Stimulated activated CD4-positive, alpha-beta T cell treated with anti-CD3 and anti-CD28 coated beads, Interleukin-2, amount 100 ng/mL, for 48 hours (primary cell): ENCODE data around the gene TOM1L1.

Experiments
- DNase-seq, 2 donors: peaks; one replicate each; pipeline ENCODE4 v3.0.0-alpha.2; 2020

The TOM1L1 gene

GRCh38 chr17:54899201-54899600, 1.5 kb upstream of the TOM1L1 start:
- DNase-seq = no peak

- no peak for DNase-seq
These were observed 763 bp upstream of the TOM1L1 start for GRCh38 chr17:54899721-54900456.

GRCh38 chr17:54901230-54901822, 674 bp downstream of the TOM1L1 start:
- no peak for DNase-seq

GRCh38 chr17:54902017-54902416, 1.4 kb downstream of the TOM1L1 start:
- no peak for DNase-seq

GRCh38 chr17:54902611-54903010, 2.0 kb downstream of the TOM1L1 start:
- no peak for DNase-seq

- no peak for DNase-seq
These were observed 2.7 kb downstream of the TOM1L1 start for GRCh38 chr17:54903375-54903774.

- no peak for DNase-seq
These were observed 6.0 kb downstream of the TOM1L1 start for GRCh38 chr17:54906683-54907082.

- DNase-seq = no peak
These were observed 6.7 kb downstream of the TOM1L1 start for GRCh38 chr17:54907376-54907775.

- DNase-seq = no peak
These were observed 9.1 kb downstream of the TOM1L1 start for GRCh38 chr17:54909766-54910165.

- no peak for DNase-seq
These were observed 16.1 kb downstream of the TOM1L1 start for GRCh38 chr17:54916721-54917120.

- DNase-seq = no peak
These were observed 18.8 kb downstream of the TOM1L1 start for GRCh38 chr17:54919425-54919824.

- DNase-seq = no peak
These were observed 20.2 kb downstream of the TOM1L1 start for GRCh38 chr17:54920819-54921218.

- DNase-seq = no peak
These were observed 23.8 kb downstream of the TOM1L1 start for GRCh38 chr17:54924405-54924804.

GRCh38 chr17:54927525-54927924, 26.9 kb downstream of the TOM1L1 start:
- no peak for DNase-seq

- no peak for DNase-seq
These were observed 32.1 kb downstream of the TOM1L1 start for GRCh38 chr17:54932711-54933110.

- DNase-seq = no peak
These were observed 33.3 kb downstream of the TOM1L1 start for GRCh38 chr17:54933921-54934320.

- DNase-seq = no peak
These were observed 34.8 kb downstream of the TOM1L1 start for GRCh38 chr17:54935471-54935870.

- no peak for DNase-seq
These were observed 36.4 kb downstream of the TOM1L1 start for GRCh38 chr17:54937018-54937417.

- no peak for DNase-seq
These were observed 36.8 kb downstream of the TOM1L1 start for GRCh38 chr17:54937426-54937825.

- no peak for DNase-seq
These were observed 40.6 kb downstream of the TOM1L1 start for GRCh38 chr17:54941285-54941684.

- DNase-seq = no peak
These were observed 44.1 kb downstream of the TOM1L1 start for GRCh38 chr17:54944796-54945195.

- DNase-seq = no peak
These were observed 44.6 kb downstream of the TOM1L1 start for GRCh38 chr17:54945231-54945630.

- DNase-seq = no peak
These were observed 45.0 kb downstream of the TOM1L1 start for GRCh38 chr17:54945671-54946070.

- no peak for DNase-seq
These were observed 46.7 kb downstream of the TOM1L1 start for GRCh38 chr17:54947396-54947795.

- no peak for DNase-seq
These were observed 47.7 kb downstream of the TOM1L1 start for GRCh38 chr17:54948380-54948779.
